H9 (cell line): ENCODE data around the gene DSN1. TPM values are rescaled to one million over a fixed set of nuclear protein-coding genes. Genes with fewer than 3 reads are reported as not detected.
A peak's percentile ranks its signal among the peaks of the same experiment; 100 is the strongest.

Experiments used
- DNase-seq: peaks from one replicate; pipeline ENCODE4 v3.0.0-alpha.2; 2017
- H2AFZ ChIP-seq: one replicate; pipeline ENCODE4 v1.6.1; 2013; ENCODE audit warnings: mild to moderate bottlenecking, low read length, control low read depth, moderate library complexity
- H2AK5ac ChIP-seq: 2 replicates; pipeline ENCODE4 v1.6.1; 2013; ENCODE audit warnings: low read length, control low read depth, mixed read lengths; ENCODE audit not compliant: insufficient read length
- H2BK120ac ChIP-seq: one replicate; pipeline ENCODE4 v1.6.1; 2013; ENCODE audit warnings: low read depth, mild to moderate bottlenecking, low read length, control low read depth, inconsistent platforms; ENCODE audit not compliant: poor library complexity, severe bottlenecking
- H2BK12ac ChIP-seq: 2 replicates; pipeline ENCODE4 v1.6.1; 2013; ENCODE audit warnings: low read length, control low read depth, mixed read lengths, low read depth; ENCODE audit not compliant: insufficient read length
- H2BK15ac ChIP-seq: 2 replicates; pipeline ENCODE4 v1.6.1; 2013; ENCODE audit warnings: low read depth, low read length, control low read depth
- H2BK20ac ChIP-seq: one replicate; pipeline ENCODE4 v1.6.1; 2013; ENCODE audit warnings: low read depth, mild to moderate bottlenecking, low read length, control low read depth, inconsistent platforms; ENCODE audit not compliant: poor library complexity, severe bottlenecking
- H2BK5ac ChIP-seq: 2 replicates; pipeline ENCODE4 v1.6.1; 2013; ENCODE audit warnings: low read length, control low read depth, mixed read lengths; ENCODE audit not compliant: insufficient read length
- H3K14ac ChIP-seq: 2 replicates; pipeline ENCODE4 v1.6.1; 2013; ENCODE audit warnings: low read length, control low read depth; ENCODE audit not compliant: insufficient read depth
- H3K18ac ChIP-seq: 2 replicates; pipeline ENCODE4 v1.6.1; 2013; ENCODE audit warnings: low read depth, mild to moderate bottlenecking, mixed read lengths, low read length, control low read depth; ENCODE audit not compliant: insufficient read length
- H3K23ac ChIP-seq: 2 replicates; pipeline ENCODE4 v1.6.1; 2013; ENCODE audit warnings: low read length, control low read depth, mixed read lengths, low read depth; ENCODE audit not compliant: insufficient read length
- H3K23me2 ChIP-seq: 2 replicates; pipeline ENCODE4 v1.6.1; 2013; ENCODE audit warnings: low read depth, mild to moderate bottlenecking, mixed read lengths, low read length, control low read depth; ENCODE audit not compliant: insufficient read length, poor library complexity, severe bottlenecking
- H3K27ac ChIP-seq: 2 replicates; pipeline ENCODE4 v1.5.1; 2013; ENCODE audit warnings: low read length, control low read depth, mixed read lengths, low read depth; ENCODE audit not compliant: insufficient read length
- H3K27me3 ChIP-seq: 2 replicates; pipeline ENCODE4 v1.6.1; 2013; ENCODE audit warnings: low read length, control low read depth, inconsistent platforms; ENCODE audit not compliant: insufficient read depth
- H3K4ac ChIP-seq: 2 replicates; pipeline ENCODE4 v1.6.1; 2013; ENCODE audit warnings: low read depth, mild to moderate bottlenecking, control low read depth, inconsistent platforms, low read length, moderate library complexity
- H3K4me1 ChIP-seq: 2 replicates; pipeline ENCODE4 v1.6.1; 2013; ENCODE audit warnings: low read length, control low read depth, inconsistent platforms; ENCODE audit not compliant: insufficient read depth
- H3K4me2 ChIP-seq: 2 replicates; pipeline ENCODE4 v1.6.1; 2013; ENCODE audit warnings: low read length, control low read depth, mixed read lengths; ENCODE audit not compliant: insufficient read length, insufficient read depth
- H3K56ac ChIP-seq: 2 replicates; pipeline ENCODE4 v1.6.1; 2013; ENCODE audit warnings: low read depth, mild to moderate bottlenecking, mixed read lengths, low read length, control low read depth; ENCODE audit not compliant: insufficient read length
- H3K79me1 ChIP-seq: 2 replicates; pipeline ENCODE4 v1.6.1; 2013; ENCODE audit warnings: low read depth, mild to moderate bottlenecking, moderate library complexity, low read length, control low read depth, inconsistent platforms; ENCODE audit not compliant: insufficient read depth, poor library complexity, severe bottlenecking
- H3K79me2 ChIP-seq: 2 replicates; pipeline ENCODE4 v1.6.1; 2013; ENCODE audit warnings: low read length, control low read depth, inconsistent platforms; ENCODE audit not compliant: insufficient read depth
- H3K9ac ChIP-seq: 2 replicates; pipeline ENCODE4 v1.6.1; 2013; ENCODE audit warnings: low read length, control low read depth, mixed read lengths; ENCODE audit not compliant: insufficient read length; ENCODE audit errors: extremely low read depth
- H3K9me3 ChIP-seq: one replicate; pipeline ENCODE4 v1.6.1; 2013; ENCODE audit warnings: low read depth, low read length, inconsistent platforms; ENCODE audit not compliant: control insufficient read depth
- H3T11ph ChIP-seq: one replicate; pipeline ENCODE4 v1.6.1; 2013; ENCODE audit warnings: mild to moderate bottlenecking, low read length, control low read depth, inconsistent platforms
- H4K20me1 ChIP-seq: one replicate; pipeline ENCODE4 v1.6.1; 2013; ENCODE audit not compliant: control insufficient read depth, insufficient read length, insufficient read depth
- H4K5ac ChIP-seq: 2 replicates; pipeline ENCODE4 v1.6.1; 2013; ENCODE audit warnings: low read depth, mild to moderate bottlenecking, mixed read lengths, low read length, control low read depth; ENCODE audit not compliant: insufficient read length
- H4K8ac ChIP-seq: replicated peaks from 2 replicates; pipeline ENCODE4 v1.6.1; 2013; ENCODE audit warnings: low read length, control low read depth, mixed read lengths, low read depth; ENCODE audit not compliant: insufficient read length
- H4K91ac ChIP-seq: 2 replicates; pipeline ENCODE4 v1.6.1; 2013; ENCODE audit warnings: low read depth, mild to moderate bottlenecking, moderate library complexity, mixed read lengths, low read length, control low read depth; ENCODE audit not compliant: insufficient read length
- H3K27ac Mint-ChIP-seq, 3 experiments: 2 replicates in 2 of 3; 3 replicates in 1 of 3; pipeline ENCODE4 v1.8.0; 2020 to 2021; ENCODE audit warnings: mixed read lengths in 3 of 3, mild to moderate bottlenecking in 1 of 3, moderate library complexity in 1 of 3
- H3K27me3 Mint-ChIP-seq: 2 replicates; pipeline ENCODE4 v1.8.0; 2021; ENCODE audit warnings: low read depth, mild to moderate bottlenecking, moderate library complexity, mixed read lengths
- H3K36me3 Mint-ChIP-seq, 3 experiments: 2 replicates in 2 of 3; 3 replicates in 1 of 3; pipeline ENCODE4 v1.8.0; 2020 to 2021; ENCODE audit warnings: low read depth in 3 of 3, mixed read lengths in 3 of 3; ENCODE audit not compliant: insufficient read depth in 1 of 3
- H3K4me1 Mint-ChIP-seq, 2 experiments: 2 replicates each; pipeline ENCODE4 v1.8.0; 2020; ENCODE audit warnings: mixed read lengths in 2 of 2
- H3K4me3 Mint-ChIP-seq, 2 experiments: 2 replicates in 1 of 2; 3 replicates in 1 of 2; pipeline ENCODE4 v1.8.0; 2020 to 2021; ENCODE audit warnings: mild to moderate bottlenecking in 2 of 2, mixed read lengths in 2 of 2, moderate library complexity in 1 of 2
- H3K9me3 Mint-ChIP-seq, 2 experiments: 2 replicates in 1 of 2; 3 replicates in 1 of 2; pipeline ENCODE4 v1.8.0; 2020; ENCODE audit warnings: mild to moderate bottlenecking in 2 of 2, mixed read lengths in 2 of 2, moderate library complexity in 1 of 2
- CTCF ChIP-seq: fragments of 200-600 bp; sonication (generic); conservative IDR thresholded peaks from 3 replicates; pipeline ENCODE4 v1.8.0; 2021; ENCODE audit warnings: antibody characterized with exemption, mild to moderate bottlenecking
- WGBS: extraction: QIAGEN DNeasy Blood & Tissue Kit; methylation state at CpG from one replicate; pipeline ENCODE4 v1.1.7; 2013; ENCODE audit warnings: missing lambda C conversion rate, low lambda C conversion rate, mixed read lengths; ENCODE audit not compliant: insufficient read length; ENCODE audit errors: extremely low coverage; 5-methylcytosine and 5-hydroxymethylcytosine counted together
- total RNA-seq: library from RNA; stranded (reverse); gene quantifications from 2 replicates; pipeline ENCODE4 v1.2.1, GENCODE V29; 2021

The DSN1 gene
- total RNA-seq, 1 experiment from 2014 or later, result 22.8 TPM

- Mint-ChIP-seq H3K4me1 (0 out of 4 replicates have a peak, but pooled peaks cover 0 to 2% of the 10 kb centered on the region in 2 experiments), H3K27ac (peak overlapping the region in 1 of 3 experiments; percentile 40; a peak in 2 of 7 replicates), H3K27me3 (no peaks in the 10 kb centered on the region), H3K4me3 (no peak overlapping the region), H3K36me3 (peaks cover 11 to 73% (median 70%) of the 10 kb centered on the region in 3 experiments; a peak in 6 of 7 replicates), H3K9me3 (no peaks in the 10 kb centered on the region)
- Histone ChIP-seq H3K79me1 (no peaks in the 10 kb centered on the region), H2AK5ac (no peak overlapping the region), H2BK12ac (no peak overlapping the region), H3T11ph (no peak overlapping the region), H3K56ac (no peak overlapping the region), H3K23me2 (no peaks in the 10 kb centered on the region), H3K27ac (no peak overlapping the region), H3K4me1 (no peaks in the 10 kb centered on the region), H2BK20ac (no peak overlapping the region), H4K5ac (no peak overlapping the region), H3K27me3 (no peaks in the 10 kb centered on the region), H3K79me2 (no peaks in the 10 kb centered on the region), H3K4ac (no peak overlapping the region), H4K20me1 (no peaks in the 10 kb centered on the region), H3K4me2 (no peak overlapping the region), H3K14ac (no peak overlapping the region), H4K91ac (no peak overlapping the region), H2AFZ (no peak overlapping the region), H3K9ac (no peak overlapping the region), H2BK15ac (no peak overlapping the region), H2BK120ac (no peak overlapping the region), H2BK5ac (no peak overlapping the region), H3K9me3 (no peaks in the 10 kb centered on the region), H3K18ac (no peak overlapping the region), H3K23ac (no peak overlapping the region), H4K8ac (no peak overlapping the region)
- TF ChIP-seq CTCF, result peak; percentile 92
- DNase-seq, result peak; percentile 82
- WGBS, result no CpG with 5 or more reads among the region's 19 CpGs
These were observed 35.0 kb upstream of the DSN1 start for GRCh38 chr20:36808317-36809257.
